ENCODE results near the gene CMTM5. TPM values are rescaled to one million over a fixed set of nuclear protein-coding genes. Genes with fewer than 3 reads are reported as not detected.

CMTM5 gene
- total RNA-seq, 1 donor from 2014 or later = 0.96 TPM

GRCh38 chr14:23351681-23352505 lies 25.0 kb upstream of the CMTM5 start:
- H3K27ac ChIP-seq = no peak overlapping the region
- peak; percentile 20 for ATAC-seq
- peak overlapping the region; percentile 65 for H3K4me3 ChIP-seq
- no peaks in the 10 kb centered on the region for H3K9me3 ChIP-seq
- H3K27me3 ChIP-seq = peaks cover 26% of the 10 kb centered on the region
- H3K4me1 ChIP-seq = peaks cover 7% of the 10 kb centered on the region
- TF ChIP-seq CTCF (IDR thresholded peaks at IDR 0.05) = no peak
- intact Hi-C loops (cut with DNase I) = no loop called here
- no peaks in the 10 kb centered on the region for H3K36me3 ChIP-seq
- DNase-seq = no peak

- Histone ChIP-seq H3K27me3 (peaks cover 26% of the 10 kb centered on the region), H3K27ac (no peak within 1 kb of the TSS), H3K4me3 (peak within 1 kb of the TSS; percentile 65), H3K36me3 (no peaks in the 10 kb centered on the region), H3K9me3 (no peaks in the 10 kb centered on the region), H3K4me1 (peaks cover 7% of the 10 kb centered on the region)
- peak; percentile 78 for DNase-seq
- peak; percentile 83 for ATAC-seq
- no peak for TF ChIP-seq CTCF (IDR thresholded peaks at IDR 0.05)
- intact Hi-C loops (cut with DNase I) = no loop called here
Measured at GRCh38 chr14:23352506-23353432, 24.1 kb upstream of the CMTM5 start, which contains the start of gene SLC22A17. Gene SLC22A17 (minus strand): TSS chr14:23352887.

GRCh38 chr14:23353433-23353780 lies 23.4 kb upstream of the CMTM5 start:
- H3K27me3 ChIP-seq = peaks cover 26% of the 10 kb centered on the region
- no peak overlapping the region for H3K27ac ChIP-seq
- H3K4me3 ChIP-seq = no peak overlapping the region
- peaks cover 7% of the 10 kb centered on the region for H3K4me1 ChIP-seq
- no peak for TF ChIP-seq CTCF (IDR thresholded peaks at IDR 0.05)
- DNase-seq = no peak
- intact Hi-C loops (cut with DNase I) = no loop called here
- no peaks in the 10 kb centered on the region for H3K9me3 ChIP-seq
- no peaks in the 10 kb centered on the region for H3K36me3 ChIP-seq
- ATAC-seq = no peak

GRCh38 chr14:23354990-23355389 lies 21.9 kb upstream of the CMTM5 start:
- ATAC-seq (no peak), DNase-seq (no peak)
- peaks cover 7% of the 10 kb centered on the region for H3K4me1 ChIP-seq
- H3K27ac ChIP-seq = no peak overlapping the region
- H3K36me3 ChIP-seq = no peaks in the 10 kb centered on the region
- no peak for TF ChIP-seq CTCF (IDR thresholded peaks at IDR 0.05)
- intact Hi-C loops (cut with DNase I) = no loop called here
- no peak overlapping the region for H3K4me3 ChIP-seq
- H3K27me3 ChIP-seq = peaks cover 26% of the 10 kb centered on the region
- H3K9me3 ChIP-seq = no peaks in the 10 kb centered on the region

- TF ChIP-seq CTCF (IDR thresholded peaks at IDR 0.05) = no peak
- Histone ChIP-seq H3K27me3 (peaks cover 23% of the 10 kb centered on the region), H3K9me3 (no peaks in the 10 kb centered on the region), H3K4me1 (peaks cover 7% of the 10 kb centered on the region), H3K36me3 (no peaks in the 10 kb centered on the region), H3K4me3 (no peak overlapping the region), H3K27ac (no peak overlapping the region)
- ATAC-seq (no peak), DNase-seq (no peak)
- intact Hi-C loops (cut with DNase I) = no loop called here
Measured at GRCh38 chr14:23355871-23356435, 20.9 kb upstream of the CMTM5 start.
